PFSK-1 (cell line): ENCODE measurements around the gene RCSD1.

Experiments
- POLR2AphosphoS5 ChIP-seq: IDR thresholded peaks from 2 replicates; pipeline ENCODE4 v1.6.1; 2012; ENCODE audit warnings: low read depth, mild to moderate bottlenecking, control low read depth, low read length, moderate library complexity
- TAF1 ChIP-seq: IDR thresholded peaks from 2 replicates; pipeline ENCODE4 v1.6.1; 2012; ENCODE audit warnings: low read length, control low read depth, borderline replicate concordance; ENCODE audit not compliant: insufficient read depth

DNA sequence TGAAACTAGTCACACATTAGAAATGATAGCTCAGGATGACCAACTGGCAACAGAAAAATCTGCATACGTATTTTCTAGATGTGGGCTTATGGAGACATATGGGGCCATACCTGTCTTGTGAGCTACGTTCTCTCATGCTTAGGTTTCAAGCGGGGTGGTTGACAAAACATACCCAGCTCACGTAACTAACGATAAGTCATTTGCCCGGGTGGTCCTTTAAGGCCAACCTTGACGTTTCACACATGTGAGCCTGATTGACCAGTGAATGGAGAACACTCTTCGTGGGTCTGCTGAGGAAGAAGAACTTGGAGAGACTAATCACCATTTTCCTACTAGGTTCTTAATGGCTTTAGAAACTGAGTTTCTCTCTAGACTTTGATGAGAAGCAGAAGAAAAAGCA lies 13.5 kb upstream of the RCSD1 start:
- no peak for TF ChIP-seq TAF1
- TF ChIP-seq POLR2AphosphoS5, result no peak
